Nucleus accumbens (tissue), 56 donors: ENCODE measurements around the gene CCDC15.

Experiments
- DNase-seq, 56 donors: peaks; one replicate each; lab custom pipeline; 2025; lab: John Stamatoyannopoulos, UW

CCDC15 gene

GRCh38 chr11:125062218-125062930 lies 108.4 kb downstream of the CCDC15 start:
- DNase-seq, result no peak

GRCh38 chr11:125062931-125063428 lies 109.0 kb downstream of the CCDC15 start, which contains the start of gene SLC37A2:
Gene SLC37A2, plus strand, starts transcription at chr11:125063305. Its CDS starts 63 bp downstream, at chr11:125063368.
- peak in 30 of 56 donors; percentile 17 to 72 (median 34) for DNase-seq

DNA sequence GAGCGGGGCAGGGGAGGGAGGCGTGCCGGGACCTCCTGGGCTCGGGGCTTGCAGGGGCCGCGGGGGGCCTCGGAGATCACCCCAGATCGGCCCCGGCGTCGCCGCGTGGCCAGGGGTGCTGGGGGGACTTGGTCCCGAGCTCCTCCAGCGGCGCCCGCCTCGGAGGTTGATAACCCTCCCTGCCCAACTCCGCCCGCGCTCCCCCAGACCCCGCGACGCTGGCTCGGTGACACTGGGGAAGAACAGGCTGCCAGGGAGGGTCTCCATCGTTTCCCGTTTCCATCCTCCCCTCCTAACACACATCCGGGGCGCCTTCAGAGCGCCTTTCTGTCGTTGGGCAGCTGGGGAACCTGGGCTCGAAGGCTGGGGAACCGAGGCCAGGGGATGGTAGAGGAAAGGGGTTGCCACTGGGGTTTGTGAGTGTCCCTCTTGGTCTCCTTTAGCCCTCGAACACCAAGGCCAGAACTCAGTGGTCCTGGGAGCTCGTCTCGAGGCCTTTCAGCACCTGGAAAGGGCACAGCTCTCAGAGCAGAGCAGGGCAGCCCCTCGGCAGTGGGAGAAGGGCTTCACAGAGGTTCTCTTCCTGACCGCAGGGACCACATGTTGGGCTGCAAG lies 109.5 kb downstream of the CCDC15 start:
- DNase-seq, result no peak

- no peak for DNase-seq
Measured at GRCh38 chr11:125064070-125064469, 110.1 kb downstream of the CCDC15 start.

GRCh38 chr11:125068368-125068767 lies 114.4 kb downstream of the CCDC15 start:
- no peak for DNase-seq

GRCh38 chr11:125069008-125069407 lies 115.0 kb downstream of the CCDC15 start:
- no peak for DNase-seq

GRCh38 chr11:125069796-125070195 lies 115.8 kb downstream of the CCDC15 start:
- no peak for DNase-seq

- DNase-seq, result peak in 13 of 56 donors; percentile 10 to 50 (median 27)
Measured at GRCh38 chr11:125070699-125071254, 116.8 kb downstream of the CCDC15 start.

DNA sequence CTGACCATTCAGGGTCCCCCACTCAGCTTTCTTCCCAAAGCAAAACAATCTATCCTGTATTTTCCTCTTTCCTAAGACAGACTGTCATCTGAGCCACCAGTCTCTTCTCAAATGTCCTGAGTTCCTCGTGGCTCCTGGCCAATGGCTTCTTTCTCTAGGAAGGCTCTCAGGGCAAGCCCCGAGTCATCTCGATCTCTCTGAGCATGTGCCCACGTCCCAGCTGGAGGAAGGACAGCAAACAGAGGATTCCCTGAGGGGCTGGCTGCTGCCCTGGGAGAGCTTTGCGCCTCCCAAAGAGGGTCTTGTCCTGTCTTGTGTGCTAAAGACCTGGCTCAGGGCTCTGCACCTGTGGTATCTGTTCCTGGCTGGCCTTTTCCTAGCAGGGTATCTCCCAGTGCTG lies 117.4 kb downstream of the CCDC15 start:
- DNase-seq, result no peak

DNA sequence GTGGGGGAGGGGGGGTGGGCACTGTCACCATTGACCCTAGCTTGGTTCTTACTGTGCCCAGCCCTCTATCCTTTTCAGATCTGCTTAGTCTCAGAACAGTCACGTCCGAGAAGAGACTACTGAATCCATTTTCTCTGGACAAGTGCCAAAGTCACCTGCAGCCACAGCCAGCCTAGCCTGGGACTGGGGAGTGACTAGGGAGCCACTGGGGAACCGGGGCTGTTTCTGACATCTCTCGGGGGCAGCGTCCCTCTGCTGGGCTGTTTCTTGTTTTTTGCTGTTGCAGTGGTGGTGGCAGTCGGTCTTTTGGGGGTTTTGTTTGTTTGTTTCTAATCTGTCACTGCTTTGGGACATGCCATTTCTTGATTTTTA lies 117.8 kb downstream of the CCDC15 start:
- DNase-seq, result no peak

GRCh38 chr11:125072218-125072960 lies 118.4 kb downstream of the CCDC15 start:
- DNase-seq, result peak in 10 of 56 donors; percentile 15 to 45 (median 24)

- no peak for DNase-seq
Measured at GRCh38 chr11:125072961-125073590, 119.1 kb downstream of the CCDC15 start.

DNA sequence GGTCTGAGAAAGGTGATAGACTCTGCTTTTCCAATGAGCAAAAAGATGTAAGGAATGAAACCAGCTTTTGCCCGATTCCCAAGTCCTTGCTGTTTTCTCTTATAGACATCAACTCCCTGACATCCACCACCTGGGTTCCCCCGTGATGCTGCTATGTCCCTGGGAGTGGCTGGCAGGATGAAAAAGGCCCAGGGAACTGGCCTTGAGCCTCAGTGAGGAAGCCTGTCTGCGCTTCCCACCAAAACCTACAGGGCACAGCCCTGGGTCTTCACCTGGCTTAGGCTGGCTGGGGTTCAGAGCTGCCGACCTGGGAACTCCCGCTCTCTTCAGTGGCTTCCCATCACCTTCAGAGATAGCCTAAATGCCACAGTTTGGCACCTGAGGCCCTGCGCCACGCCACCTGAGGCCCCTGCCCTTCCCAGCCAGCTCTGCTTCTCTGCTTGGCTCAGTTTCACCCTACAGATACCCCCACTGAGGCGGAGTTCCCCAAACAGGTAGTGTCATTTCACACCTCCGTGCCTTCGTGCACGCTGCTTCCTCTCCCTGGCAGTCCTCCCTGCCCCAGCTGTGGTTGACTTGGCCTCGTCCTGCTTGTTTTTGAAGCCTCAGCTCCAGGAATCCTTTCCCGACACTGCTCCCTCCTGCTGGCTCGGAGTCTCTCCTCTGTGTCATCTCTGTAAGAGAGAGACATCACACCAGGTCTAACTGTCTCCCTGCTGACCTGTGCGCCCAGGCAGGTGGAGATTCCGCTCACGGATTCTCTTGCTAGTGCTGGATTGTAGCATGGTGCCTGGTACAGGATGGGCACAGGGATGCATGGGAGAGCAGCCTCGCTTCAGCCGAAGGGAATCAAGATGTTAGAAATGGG lies 119.8 kb downstream of the CCDC15 start:
- no peak for DNase-seq

DNA sequence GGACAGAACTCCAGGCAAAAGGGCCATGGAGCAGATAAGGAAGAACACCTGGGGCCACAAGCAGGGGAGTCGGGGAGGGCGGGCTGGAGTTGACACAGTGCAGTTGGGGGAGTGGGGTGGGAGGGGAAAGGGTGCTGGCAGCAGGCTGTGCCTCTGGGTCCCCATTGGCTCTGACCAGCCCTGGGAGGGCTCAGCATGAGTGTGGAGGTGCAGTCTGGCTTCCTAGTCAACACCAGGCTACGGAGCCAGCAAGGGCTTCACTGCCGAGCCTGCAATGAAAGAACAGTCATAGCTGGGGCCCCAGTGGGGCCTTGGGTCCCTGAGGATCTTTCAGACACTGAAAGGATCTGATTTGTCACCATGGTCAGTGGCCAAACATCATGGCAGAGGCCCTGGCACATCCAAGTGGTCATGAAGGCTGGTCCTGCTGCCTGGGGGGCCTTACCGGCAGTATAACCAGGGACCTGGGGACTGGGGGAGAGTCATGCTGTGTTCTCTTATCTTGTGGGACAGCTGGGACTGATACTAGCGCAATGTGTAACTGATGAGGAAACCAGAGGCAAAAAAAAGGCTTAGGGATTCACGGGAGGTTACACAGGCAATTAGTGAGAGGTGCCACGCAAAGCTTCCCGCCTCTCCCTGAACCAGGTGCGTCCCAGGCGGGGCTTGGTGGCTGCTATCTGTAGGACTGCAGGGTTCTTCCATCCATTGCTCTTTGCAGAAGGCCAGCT lies 120.7 kb downstream of the CCDC15 start:
- no peak for DNase-seq

DNA sequence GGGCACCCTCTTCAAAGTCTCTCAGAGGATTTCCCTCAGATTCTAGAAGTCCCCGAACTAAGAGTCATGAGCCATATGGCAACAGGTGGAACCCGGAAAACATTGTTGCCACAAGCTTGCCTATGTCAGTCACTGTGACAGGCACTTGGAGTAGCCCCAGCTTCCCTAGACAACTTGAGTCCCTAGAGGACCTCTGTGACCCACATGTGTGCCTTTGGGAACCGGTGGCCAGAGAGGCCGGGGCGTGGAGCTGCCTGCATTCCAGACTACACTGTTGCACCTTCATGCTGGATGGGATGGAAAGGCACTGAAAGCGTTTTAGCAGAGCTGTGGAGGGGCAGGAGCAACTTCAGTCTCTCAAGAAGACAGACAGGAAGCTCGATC lies 121.2 kb downstream of the CCDC15 start:
- no peak for DNase-seq

- DNase-seq, result no peak
Measured at GRCh38 chr11:125075900-125076317, 121.9 kb downstream of the CCDC15 start.

- no peak for DNase-seq
Measured at GRCh38 chr11:125076378-125076945, 122.5 kb downstream of the CCDC15 start.

DNA sequence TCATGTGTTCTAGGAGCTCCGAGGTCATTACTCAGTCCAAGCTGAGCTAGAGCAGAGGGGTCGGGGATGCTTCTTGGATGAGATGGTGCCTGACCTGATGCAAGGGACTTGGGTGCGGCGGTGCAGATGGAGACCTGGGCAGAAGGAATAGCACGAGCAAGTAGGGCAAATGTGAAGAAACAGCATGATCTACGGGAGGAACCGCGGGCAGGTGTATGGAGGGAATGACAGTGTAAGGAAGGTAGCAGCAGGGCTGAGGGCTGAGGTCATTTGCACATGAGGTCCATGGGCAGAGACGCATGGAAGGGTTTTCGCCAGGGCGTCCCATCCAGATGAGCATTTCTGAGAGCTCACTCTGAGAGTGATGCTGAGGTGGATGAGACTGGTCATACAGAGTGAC lies 124.0 kb downstream of the CCDC15 start:
- DNase-seq, result no peak
